Measurements from ENCODE around the gene CMPK2.

DNA sequence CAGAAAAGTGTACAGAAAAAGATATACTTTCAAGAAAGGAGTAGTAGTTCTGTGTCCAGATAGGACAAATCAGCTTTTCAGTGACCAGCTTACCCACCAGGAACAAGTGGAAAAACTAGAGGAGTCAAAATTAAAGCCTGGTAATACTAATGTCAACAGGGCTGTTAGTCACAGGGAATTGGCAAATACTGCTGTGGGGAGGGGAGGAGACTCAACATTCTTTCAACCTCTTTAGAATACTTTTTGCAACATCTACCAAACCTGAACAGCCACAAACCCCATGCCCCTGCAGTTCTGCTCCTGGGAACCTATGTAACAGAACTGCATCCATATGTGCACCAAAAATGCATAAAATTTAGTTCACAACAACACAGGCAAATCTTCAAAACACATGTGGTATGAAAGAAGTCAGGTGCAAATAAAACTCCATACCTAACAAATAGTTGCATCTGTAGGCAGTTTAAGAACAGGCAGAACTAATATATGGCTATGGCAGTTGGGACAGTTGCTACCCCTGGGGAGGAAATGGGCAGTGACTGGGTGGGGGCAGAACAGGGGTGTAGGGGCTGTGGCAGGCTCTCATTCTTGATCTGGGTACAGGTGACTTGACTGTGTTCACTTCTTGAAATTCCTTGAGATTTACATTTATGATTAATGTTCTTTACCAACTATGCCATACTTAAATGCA, 9.7 kb downstream of the CMPK2 start:
- TF ChIP-seq, protein P1, sequence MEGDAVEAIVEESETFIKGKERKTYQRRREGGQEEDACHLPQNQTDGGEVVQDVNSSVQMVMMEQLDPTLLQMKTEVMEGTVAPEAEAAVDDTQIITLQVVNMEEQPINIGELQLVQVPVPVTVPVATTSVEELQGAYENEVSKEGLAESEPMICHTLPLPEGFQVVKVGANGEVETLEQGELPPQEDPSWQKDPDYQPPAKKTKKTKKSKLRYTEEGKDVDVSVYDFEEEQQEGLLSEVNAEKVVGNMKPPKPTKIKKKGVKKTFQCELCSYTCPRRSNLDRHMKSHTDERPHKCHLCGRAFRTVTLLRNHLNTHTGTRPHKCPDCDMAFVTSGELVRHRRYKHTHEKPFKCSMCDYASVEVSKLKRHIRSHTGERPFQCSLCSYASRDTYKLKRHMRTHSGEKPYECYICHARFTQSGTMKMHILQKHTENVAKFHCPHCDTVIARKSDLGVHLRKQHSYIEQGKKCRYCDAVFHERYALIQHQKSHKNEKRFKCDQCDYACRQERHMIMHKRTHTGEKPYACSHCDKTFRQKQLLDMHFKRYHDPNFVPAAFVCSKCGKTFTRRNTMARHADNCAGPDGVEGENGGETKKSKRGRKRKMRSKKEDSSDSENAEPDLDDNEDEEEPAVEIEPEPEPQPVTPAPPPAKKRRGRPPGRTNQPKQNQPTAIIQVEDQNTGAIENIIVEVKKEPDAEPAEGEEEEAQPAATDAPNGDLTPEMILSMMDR (IDR thresholded peaks at IDR 0.05) = no peak
- TF ChIP-seq POLR2AphosphoS5 (IDR thresholded peaks at IDR 0.05) = no peak

Measured in sigmoid colon (tissue), 4 donors.